Eye (tissue), 1 donor: ENCODE results near the gene ZNF75A.
"Not testable (repeated sequence)": the region's sequence is repeated elsewhere in the genome, so short reads cannot be mapped to it uniquely, and the experiment has no call there.

Source experiments
- DNase-seq: peaks from one replicate; pipeline ENCODE4 v3.0.0-alpha.2; 2015

The ZNF75A gene

GRCh38 chr16:3305109-3306068, at the start of gene ZNF75A, which contains the start of gene TIGD7:
Gene ZNF75A, plus strand, starts transcription at chr16:3305497. Its CDS starts 2,932 bp downstream, at chr16:3308429.
Gene TIGD7, minus strand, starts transcription at chr16:3305430. Its CDS starts 4,816 bp downstream, at chr16:3300614.
- peak; percentile 96 for DNase-seq

DNA sequence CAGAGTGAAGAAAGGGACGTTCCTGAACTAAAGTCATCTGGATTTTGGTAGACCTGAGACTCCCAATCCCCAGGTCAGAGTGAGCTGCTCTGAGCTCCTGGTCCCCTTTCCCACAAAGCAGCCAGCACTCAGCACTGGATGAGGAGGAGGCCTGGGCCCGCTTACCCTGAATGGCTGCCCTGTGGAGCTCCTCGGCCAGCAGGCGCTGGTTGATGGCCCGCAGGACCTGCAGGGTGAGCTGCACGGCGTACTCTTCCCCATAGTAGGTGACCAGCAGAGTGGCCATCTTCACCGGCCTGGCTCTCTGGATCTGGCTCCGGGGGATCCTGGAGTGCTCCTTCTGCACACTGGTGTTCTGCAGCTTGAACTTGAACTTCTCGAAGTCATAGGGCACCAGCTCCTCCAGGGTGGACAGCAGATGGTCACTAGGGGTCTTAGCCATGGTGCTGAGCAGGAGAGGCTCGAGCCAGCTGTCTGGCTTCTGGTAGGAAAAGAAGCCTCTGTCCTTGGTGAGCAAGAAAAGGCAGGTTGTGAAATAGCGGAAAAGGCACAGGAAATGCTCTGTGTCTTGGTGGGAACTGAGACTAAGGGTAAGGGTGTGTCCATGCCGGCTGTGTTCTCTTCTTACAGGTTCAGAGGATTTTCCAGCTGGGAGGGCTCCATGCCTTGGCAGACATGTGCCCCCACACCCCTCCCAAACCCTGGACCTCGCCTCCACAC, 49.0 kb upstream of the ZNF75A start, which contains the start of gene MEFV:
Gene MEFV, minus strand, starts transcription at position 488 of the 720 bp plus-strand sequence. Its CDS starts 46 bp downstream, at position 442.
- DNase-seq = no peak

DNA sequence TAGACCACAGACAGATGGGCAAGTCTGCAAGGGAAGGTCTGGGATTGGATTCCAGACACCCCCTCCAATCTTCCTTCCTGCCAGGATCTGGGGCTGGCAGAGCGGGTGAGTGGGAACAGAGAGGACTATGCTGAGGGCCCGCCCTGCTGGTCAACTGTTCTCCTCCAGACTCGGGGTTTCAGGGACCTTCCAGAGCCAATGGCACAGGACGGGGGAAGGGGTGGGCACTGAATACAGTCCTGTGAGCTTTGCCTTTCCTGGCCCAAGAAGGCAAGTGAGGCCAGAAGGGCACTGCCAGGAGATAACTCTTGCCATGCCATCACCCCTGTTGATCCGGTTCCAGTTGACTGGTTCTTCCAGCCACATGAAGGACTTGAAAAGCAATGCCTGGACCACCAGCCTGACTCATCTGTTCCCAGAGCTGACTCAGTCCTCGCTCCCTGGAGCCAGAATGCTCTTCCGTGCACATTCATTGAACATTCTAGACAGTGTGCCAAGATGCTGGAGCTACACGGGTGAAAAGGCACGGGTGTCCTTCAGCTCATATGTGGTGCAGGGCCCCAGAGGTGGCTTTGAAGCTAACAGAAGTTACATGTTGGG, 48.3 kb upstream of the ZNF75A start:
- no peak for DNase-seq

DNA sequence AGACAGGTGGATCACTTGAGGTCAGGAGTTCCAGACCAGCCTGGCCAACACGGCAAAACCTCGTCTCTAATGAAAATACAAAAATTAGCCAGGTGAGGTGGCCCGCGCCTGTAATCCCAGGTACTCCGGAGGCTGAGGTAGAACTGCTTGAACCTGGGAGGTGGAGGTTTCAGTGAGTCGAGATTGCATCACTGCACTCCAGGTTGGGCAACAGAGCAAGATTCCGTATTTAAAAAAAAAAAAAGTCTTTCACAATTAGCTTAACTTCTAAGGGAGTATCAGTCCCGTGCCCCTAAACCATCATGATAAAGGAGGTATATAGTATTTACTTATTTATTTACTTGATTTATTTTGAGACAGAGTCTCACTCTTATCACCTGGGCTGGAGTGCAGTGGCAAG, 45.5 kb upstream of the ZNF75A start:
- no peak for DNase-seq

DNA sequence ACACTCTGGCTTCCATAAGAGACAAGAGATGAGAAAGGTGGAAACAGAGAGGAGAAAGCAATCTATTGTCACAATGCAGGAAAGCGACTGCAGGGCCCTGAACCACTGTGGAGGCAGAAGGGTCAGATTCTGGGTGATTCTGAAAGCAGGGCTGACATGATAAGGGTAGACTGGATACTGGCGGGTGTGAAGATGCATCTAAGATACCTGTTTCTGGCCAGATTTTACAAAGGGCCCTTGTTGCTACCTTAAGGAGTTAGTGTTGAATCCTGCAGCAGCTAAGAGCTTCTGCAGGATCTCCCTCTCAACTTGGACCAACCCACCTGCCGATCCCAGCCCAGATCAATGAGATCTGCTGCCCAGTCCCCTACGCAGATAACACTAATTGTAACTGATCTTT, 42.8 kb upstream of the ZNF75A start:
- no peak for DNase-seq

GRCh38 chr16:3264137-3265036, 40.9 kb upstream of the ZNF75A start:
- DNase-seq = peak; percentile 99

DNA sequence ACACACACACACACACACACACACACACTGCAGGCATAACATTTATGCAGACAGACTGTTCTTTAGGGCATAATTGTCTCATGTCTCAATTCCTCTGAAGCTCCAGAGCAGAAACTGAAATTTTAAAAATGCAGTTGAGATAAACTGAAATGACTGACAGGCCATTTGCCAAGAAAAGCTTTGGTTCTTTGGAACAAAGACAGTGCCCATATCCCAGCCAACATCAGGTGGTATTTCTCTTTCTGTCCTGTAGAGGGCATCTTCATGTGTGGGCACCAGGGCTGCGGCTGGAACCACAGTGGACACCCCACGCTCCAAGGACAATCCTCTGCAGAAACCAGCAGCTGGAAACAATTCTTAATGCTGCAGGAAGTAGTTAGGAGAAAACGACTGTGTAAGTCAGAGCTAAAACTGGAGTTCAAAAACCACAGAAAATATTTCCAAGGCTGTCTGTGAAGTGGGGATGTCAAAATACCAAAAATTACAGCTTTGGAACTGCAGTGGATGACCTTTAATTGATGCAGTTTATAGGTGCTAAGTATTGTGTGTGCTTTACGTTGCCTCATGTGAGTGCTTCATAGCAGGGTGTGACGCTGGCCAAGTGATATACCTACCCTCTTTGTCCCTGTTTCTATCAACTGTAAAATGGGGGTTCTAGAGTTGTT, 38.3 kb upstream of the ZNF75A start:
- DNase-seq = peak; percentile 46

GRCh38 chr16:3268294-3268693, 37.0 kb upstream of the ZNF75A start:
- DNase-seq = no peak

- not testable (repeated sequence) for DNase-seq
Observed at GRCh38 chr16:3270718-3271117, 34.6 kb upstream of the ZNF75A start.

DNA sequence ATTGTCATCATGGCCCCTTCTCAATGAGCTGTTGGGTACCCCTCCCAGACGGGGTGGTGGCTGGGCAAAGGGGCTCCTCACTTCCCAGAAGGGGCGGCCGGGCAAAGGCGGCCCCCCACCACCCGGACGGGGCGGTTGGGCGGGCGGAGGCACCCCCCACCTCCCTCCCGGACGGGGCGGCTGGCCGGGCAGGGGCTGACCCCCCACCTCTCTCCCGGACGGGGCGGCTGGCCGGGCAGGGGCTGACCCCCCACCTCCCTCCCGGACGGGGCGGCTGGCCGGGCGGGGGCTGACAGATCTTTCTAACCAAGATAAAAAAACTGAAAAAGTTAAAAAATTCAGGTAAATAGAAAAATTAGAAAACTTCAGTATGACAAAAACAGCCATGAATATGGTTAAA, 34.0 kb upstream of the ZNF75A start:
- DNase-seq = not testable (repeated sequence)

DNA sequence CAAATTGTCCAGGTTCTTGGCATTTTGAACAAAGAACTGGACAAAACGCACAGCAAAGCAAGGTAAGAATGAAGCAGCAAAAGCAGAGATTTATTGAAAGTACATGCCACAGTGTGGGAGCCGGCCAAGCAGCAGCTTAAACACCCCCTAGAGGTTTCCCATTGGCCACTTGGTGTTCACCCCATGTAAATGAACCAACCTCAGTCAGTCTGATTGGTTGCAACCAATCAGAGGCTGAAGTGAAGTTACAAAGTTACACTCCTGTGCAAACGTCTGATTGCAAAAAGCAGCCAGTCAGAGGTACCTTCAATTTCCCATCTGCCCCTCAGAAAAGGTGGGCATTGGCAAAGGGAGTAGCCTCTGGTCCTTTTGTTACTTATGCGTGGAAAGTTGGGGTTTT, 30.8 kb upstream of the ZNF75A start:
- no peak for DNase-seq

DNA sequence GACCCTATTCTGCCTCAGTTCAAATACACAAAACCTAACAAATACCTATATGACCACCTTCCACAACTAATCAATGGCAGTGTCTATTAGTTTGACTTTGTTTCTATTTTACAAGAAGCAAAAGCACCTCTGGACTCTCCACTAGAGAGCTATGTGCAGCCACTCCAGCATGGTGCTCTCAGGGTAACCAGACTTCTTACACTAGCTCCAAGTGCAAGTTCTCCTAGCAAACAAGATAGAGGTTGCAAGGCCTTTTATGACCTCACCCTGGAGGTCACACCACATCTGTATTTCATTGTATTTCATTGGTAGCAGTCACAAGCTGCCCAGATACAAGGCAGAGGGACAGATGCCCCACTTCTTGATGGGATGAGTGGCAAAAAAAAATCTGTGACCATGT, 30.4 kb upstream of the ZNF75A start:
- no peak for DNase-seq

DNA sequence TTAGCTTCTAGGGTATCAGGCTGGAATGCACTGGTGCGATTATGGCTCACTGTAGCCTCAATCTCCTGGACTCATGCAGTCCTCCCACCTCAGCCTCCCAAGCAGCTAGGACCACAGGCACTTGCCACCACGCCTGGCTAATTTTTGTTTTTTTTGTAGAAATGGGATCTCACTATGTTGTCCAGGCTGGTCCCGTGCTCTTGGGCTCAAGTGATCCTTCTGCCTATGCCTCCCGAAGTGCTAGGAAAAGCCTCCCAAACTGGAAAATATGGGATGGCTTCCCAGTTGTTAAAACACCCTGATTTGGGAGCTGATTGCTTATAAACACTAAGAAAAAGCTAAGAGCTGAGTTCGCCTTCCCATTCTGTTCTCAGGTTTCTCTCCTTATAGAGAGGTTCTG, 28.6 kb upstream of the ZNF75A start:
- no peak for DNase-seq

DNA sequence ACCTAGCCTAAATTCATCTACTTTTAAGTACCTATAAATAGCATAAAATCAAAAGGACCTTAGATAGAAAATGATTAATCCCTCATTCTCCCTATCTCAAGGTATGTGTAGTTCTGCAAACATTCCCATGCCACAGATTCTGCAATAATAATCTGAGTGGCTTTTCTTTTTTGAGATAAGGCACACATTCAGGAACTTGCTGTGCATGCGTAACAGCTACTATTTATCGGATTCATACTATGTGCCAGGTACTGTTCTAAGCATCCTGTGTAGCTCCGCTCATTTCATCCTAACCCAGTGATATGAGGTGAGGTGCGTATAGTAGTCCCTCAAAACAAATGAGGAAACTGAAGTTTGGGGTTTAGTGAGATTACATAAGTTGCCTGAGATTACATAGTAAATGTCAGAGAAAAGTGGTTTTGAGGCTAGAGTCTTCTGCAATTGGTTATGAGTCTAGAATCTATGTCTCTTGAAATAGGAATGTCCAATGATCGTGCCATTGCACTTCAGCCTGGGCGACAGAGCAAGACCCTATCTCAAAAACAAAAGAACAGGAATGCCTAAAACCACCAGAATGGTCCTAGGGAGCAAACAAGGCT, 24.0 kb upstream of the ZNF75A start:
- no peak for DNase-seq

- DNase-seq = no peak
Observed at GRCh38 chr16:3282103-3282729, 23.1 kb upstream of the ZNF75A start.

- peak; percentile 99 for DNase-seq
Observed at GRCh38 chr16:3282730-3283542, 22.4 kb upstream of the ZNF75A start, which contains the start of gene ZNF263. Gene ZNF263, plus strand, starts transcription at chr16:3283491. Its CDS starts 328 bp downstream, at chr16:3283819.

DNA sequence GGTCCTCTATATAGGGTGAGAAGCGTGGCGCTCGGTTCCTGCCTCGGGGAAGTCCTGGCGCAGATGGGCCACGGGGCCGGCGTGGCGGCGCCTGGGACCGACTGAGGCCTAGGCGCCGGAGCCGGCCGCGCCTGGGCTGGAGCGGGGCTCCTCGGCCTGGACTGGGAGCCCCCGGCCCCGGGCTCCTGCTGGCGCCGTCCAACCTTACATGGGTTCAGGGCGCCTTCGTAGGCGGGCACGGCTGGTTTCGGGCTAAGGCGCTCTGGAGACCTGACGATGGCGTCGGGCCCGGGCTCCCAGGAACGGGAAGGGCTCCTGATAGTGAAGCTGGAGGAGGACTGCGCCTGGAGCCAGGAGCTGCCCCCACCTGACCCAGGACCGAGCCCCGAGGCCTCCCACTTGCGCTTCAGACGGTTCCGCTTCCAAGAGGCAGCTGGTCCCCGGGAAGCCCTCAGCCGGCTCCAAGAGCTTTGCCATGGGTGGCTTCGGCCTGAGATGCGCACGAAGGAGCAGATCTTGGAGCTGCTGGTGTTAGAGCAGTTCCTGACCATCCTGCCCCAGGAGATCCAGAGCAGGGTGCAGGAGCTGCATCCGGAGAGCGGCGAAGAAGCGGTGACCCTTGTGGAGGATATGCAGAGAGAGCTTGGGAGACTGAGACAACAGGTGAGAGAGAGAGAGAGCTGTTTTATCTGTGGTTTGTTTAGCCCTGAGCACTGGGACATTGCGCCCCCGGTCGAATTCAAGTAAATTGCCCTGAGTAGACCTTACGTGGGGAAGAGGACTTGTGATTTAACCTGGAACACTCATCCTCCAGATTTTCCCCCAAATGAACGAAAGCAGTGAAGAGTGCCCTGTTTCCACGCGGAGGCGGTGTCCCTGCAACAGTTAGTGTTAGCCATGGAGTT, 21.5 kb upstream of the ZNF75A start:
- no peak for DNase-seq

DNA sequence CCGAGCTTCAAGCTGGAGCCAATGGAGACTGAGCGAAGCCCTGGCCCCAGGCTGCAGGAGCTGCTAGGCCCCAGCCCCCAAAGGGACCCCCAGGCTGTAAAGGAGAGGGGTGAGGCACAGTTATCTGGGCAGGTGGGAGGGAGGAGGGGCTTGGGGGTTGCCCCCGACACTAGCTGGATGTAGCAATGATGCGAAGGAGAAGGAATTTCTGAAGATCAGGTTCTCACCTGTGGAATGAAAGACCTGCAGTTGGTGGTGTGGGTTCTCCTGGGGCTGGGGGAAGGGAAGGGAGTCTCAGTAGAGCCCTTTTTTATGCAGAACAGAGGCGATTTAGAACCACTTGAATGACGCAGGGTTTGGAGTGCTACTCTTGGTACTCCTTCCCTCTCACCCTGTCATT, 20.2 kb upstream of the ZNF75A start:
- DNase-seq = no peak
